GM19397 (cell line): Measurements from ENCODE around the gene ACTA1.
"Not testable (repeated sequence)": the region's sequence is repeated elsewhere in the genome, so short reads cannot be mapped to it uniquely, and the experiment has no call there.

Experiments used
- ATAC-seq: cut with Tn5 transposase; IDR thresholded peaks from one replicate; pipeline ENCODE4 v1.9.1; 2021; ENCODE audit warnings: mild to moderate bottlenecking, moderate library complexity; ENCODE audit not compliant: unreplicated experiment

ACTA1 gene

DNA sequence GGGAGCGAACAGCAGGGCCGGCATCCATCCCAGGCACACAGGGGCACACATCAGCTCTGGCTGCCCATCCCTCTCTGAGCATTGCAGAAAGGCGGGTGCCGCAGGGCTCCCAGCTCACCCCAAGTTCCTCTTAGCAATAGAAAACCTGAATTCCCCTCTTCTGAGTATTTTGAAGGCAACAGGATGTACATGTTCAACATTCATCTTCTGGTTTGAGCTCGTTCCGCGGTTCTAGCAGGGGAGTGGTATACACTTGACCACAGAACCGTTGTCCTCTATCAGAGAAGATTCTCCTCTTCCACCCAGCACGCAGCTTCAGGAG is 23.6 kb downstream of the ACTA1 start:
- ATAC-seq, result no peak

DNA sequence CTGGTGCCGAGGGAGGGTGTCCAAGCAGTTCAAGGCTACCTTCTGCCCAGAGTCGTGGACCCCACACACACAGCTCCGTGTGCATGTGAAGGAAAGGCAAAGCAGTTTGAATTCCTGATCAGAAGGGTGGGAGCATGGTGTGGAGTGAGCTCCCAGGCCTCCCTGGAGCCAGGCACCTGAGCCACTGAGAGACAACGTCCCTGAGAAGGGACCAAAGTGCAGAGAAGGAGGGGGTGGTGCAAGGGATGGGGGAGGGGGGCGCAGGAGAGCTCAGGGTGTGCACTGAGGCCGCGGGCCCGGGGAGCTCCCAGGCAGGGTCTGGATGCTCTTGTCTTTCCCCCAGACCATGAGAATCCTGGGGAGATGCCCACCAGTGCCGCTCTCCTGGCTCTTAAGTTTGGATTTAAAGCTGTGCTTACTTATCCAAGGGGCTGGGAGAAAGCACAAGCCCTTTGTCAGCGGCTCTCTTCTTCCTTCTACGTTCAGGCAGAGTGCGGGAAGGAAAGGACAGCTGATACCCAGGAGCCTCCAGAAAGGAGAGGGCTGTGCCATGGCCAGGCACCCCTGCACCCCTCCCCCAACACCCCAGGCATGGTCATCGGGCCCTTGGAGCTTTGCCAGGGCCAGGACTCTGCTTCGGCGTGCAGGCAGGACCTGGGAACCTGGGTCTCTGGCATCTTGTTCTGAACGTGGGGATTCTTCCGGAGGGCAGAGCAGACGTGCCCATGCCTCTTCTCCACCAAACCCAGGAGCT is 24.1 kb downstream of the ACTA1 start:
- no peak for ATAC-seq

DNA sequence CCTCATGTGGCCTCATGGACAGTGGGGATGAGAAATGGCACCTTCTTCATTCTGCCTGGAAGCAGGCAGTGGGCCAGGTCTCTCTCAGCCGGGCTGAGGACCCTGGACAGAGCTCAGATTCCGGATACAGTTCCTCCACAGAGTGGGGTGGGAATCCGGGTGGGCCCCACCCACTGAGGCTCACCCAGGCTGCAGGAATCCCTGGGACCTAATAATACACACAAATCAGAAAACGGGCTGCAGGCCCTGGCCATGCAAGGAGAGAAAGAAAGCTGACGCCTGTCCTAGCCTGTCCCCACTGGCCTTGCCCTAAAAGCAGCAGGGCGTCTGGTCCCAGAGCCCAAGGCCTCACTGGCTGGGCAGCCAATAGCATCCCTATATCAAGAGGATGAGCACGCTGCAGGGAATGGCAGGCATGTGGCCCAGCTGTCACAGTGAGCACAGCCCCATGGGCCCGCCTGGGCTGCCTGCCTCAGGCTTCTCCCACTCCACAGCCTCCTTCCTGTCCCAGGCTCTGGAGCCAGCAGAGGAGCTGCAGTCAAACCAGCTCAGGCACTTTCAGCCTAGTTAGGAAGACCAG is 25.3 kb downstream of the ACTA1 start:
- ATAC-seq, result no peak

DNA sequence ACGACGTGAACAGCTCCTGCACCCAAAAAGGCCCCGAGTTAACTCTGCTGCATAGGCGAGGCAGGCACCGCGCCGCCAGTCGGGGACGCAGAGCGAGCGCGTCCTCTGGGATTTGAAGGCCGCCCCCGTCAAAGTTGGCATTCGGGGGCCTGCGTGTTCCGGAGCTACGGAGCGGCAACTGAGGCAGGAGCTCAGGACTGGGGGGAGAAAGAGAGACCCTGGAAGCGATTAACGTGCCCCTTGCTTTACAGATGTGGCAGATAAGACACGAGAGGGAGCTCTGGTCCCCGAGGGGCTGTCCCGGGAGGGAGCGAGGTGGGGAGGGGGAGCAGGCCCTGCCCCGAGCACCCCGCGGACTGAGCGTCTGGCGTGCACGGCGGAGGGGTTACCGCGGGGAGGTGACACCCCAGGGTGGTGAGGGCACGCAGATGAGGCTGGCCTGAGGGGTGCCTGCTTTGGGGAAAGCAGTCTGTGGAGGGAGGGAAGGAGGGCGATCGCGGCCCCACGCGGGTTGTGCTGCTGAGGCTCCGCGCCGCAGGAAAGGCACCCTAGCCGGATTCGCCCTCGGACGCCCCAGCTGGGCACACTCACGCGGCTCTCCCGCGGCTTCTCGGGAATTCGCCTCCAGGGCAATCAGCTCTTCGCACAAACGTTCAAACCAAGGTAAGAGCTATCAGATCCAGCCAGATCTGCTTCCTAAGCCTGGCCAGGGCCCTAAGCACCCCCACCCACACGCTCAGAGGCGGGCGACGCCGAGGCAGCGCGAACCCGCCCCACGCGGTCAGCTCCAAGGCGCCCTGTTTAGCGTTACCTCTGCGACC is 26.5 kb downstream of the ACTA1 start:
- no peak for ATAC-seq

DNA sequence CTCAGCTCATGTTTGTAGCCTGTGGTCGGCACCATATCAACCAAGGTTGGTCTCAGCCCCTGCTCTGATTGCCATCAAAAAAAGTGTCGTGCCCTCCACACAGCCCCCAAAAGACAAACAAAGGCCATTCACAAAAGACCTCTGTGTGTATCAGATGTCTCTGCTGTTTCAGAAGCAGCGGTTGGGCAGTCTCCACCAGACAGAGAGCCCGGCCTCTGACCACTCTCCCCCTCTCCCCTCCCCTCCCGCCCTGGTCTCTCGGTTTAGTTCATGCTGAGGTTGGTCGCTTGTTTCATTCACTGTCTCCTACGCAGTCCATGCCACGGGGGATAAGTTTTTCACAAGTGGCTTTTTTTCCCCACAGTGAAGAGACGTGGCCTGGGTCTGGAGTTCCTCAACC is 27.1 kb downstream of the ACTA1 start:
- ATAC-seq, result no peak

DNA sequence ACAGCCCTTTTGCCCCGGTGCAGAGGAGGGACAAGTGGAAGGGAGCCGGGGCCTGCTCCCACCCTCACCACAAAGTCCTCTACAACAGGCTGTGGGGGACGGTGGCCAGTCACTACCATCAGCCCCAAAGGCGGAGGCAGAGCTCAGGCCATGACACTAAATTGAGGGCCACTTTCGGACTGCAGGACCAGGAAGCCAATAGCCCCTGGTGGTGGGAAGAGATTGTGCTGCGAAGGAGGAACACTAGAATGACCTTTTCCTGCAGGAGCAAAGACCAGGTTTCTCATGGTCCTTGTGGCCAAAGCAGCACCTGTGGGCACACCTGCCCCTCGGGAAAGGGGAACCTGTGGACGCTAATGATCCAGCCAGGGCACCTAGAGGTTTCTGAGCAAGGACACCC is 30.3 kb downstream of the ACTA1 start:
- no peak for ATAC-seq

DNA sequence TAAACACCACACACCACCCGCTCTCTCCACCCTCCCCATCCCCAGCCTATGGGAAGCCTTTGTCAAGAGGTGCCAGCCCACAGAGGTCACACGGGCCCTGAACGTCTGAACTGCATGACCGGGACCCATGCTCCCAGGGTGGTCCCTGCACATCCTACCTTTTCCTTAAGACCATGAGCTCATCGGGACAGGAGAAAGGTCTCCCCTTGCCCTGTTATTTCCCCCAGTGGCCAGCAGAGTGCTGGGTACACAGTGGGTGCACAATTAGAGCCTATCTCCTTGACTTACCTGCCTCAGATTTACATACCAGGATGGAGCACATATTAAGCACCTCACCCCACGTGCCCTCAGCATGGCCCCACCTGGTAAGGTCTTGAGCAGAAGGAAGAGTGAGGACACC is 30.9 kb downstream of the ACTA1 start:
- no peak for ATAC-seq

DNA sequence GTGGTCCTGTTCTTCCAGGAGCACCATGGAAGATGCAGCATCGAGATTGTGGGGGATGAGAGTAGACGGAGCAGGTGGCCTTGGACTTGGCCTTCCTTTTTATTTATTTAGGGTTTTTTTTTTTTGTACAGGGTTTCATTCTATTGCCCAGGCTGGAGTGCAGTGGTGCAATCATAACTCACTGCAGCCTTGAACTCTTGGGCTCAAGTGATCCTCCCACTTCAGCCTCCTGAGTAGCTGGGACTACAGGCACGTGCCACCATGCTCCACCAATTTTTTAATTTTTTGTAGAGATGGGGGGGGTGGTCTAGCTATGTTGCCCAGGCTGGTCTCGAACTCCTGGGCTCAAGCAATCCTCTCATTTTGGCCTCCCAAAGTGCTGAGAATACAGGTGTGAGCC is 31.6 kb downstream of the ACTA1 start:
- ATAC-seq, result not testable (repeated sequence)

DNA sequence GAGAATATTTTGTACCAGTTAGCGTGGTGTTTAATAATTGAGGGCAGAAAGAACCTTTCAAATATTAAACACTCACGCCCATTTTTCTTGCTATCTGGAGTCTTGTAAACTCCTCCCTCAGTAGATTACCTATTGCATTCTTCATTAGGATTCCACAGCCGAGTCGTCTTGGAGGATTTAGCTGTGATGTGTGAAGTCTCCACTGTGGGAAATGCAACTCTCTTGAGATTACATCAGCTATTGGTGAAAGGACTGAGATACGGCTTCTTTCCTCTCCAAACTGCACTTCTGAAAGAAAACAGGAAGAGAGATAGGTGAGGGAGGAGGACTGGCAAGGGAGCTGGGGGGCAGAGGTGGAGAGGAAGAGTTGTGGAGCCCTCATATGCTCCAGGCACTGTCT is 36.1 kb downstream of the ACTA1 start:
- ATAC-seq, result no peak

DNA sequence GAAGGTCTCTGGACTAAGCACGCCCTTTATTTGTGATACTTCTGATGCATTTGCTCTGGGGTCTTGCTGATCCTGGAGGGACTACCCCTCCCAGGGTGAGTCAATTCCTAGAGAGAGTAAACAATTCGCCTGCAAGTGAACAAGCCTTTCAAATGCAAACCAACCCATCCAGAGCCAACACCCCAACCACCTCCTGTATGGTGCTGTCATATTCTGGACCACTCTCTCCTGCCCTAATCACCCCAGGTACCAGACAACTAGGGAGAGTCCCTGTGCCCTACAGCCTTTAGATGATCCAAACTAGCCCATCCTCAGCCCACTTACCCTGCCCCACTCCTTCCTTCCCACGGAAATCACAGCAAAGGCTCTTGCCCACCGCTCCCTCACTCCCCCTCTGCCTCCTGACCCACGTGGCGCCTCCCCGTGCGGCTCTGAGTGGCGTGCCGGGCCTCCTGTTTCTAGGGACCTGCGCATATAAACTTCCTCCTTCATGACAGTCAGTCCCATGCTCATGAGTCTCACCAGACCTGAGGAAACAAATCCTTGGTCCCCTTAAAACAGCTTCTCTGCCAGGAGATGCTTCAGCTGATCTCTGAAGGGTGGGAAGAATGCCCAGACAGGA is 37.2 kb downstream of the ACTA1 start:
- ATAC-seq, result no peak

DNA sequence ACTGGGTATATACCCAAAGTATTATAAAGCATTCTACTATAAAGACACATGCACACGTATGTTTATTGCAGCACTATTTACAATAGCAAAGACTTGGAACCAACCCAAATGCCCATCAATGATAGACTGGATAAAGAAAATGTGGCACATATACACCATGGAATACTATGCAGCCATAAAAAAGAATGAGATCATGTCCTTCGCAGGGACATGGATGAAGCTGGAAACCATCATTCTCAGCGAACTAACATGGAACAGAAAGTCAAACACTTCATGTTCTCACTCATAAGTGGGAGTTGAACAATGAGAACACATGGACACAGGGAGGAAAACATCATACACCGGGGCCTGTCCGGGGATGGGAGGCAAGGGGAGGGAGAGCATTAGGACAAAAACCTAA is 39.4 kb downstream of the ACTA1 start:
- ATAC-seq, result not testable (repeated sequence)

DNA sequence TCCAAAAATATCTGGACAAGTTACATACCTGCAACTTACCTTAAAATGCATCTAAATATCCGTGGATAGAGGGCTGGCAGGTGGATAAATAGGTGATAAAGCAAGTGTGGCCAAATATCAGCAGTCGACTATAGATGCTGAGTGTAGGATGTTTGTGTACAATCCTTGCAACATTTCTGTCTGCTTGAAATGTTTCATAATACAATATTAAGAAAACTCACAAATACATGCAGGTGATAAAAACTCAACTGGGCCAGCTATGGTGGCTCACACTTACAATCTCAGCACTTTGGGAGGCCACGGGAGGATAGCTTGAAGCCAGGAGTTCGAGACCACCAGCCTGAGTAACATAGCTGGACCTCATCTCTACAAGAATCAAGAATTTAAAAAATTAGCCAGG is 41.0 kb downstream of the ACTA1 start:
- ATAC-seq, result no peak

DNA sequence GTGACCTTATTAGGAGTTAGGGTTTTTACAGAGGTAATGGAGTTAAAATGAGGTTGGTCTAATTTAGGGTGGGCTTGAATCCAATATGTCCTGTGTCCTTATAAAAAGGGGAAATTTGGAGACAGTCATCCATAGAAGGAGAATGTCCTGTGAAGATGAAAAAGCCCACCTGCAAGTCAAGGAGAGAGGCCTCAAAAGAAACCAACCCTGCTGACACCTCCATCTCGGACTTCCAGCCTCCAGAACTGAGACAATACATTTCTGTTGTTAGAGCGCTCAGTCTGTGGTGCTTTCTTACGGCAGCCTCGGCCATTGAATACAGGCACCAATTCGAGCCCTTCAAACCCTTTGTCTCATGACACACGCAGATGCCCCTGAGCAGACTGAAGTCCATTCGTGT is 43.8 kb downstream of the ACTA1 start:
- ATAC-seq, result no peak

DNA sequence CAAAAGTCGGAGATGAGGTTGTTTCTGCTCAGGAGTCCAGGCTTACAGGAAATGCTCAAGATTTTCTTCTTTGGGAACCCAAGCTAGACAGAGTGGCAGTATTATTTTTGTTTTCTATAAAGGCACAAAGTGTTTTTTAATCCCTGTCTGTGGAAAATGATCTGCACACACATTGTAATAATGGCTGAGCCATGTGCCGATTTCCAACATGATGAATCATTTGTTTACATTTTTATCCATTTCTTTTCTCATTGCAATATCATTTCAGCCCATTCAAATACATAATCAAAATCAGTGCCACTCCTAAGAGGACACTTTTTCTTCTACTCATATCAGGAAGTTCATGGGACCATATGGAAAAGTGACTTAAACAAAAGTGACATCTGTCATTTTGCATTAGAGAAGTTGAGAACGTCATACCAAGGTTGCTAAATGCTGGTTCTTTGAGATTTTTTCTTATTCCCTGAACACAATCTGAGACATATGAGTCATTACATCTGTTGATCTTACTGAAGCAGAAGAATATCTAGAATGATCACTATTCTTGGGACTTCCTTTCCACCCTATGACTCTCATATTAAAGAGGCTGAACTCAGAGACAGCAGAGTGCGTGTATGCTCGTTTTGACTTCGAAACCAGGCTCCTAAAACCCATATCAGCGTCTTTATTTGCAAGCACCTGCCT is 44.9 kb downstream of the ACTA1 start:
- no peak for ATAC-seq

DNA sequence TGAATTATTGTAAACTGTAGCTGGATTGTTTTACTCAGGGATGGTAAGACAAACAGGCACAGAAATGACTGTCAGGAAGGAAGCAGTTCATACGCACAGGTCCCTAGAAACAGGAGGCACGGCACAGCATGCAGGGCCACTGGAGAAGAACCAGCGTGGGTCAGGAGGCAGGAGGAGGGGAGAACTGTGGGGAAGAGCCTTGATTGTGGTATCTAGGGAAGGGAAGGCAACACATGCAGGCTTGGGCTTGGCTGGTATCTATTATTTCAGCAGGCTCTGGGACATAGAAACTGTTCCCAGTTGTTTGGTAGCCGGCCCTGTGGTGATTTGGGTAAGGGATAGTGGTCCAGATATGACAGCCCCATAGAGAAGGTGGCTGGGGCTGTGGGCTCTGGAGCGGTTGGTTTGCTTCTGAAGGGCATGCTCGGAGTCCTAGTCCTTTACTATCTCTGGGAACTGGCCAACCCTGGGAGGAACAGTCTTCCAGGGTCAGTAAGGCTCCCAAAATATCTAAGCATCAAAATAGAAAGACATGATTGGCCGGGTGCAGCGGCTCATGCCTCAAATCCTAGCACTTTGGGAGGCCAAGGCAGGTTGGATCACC is 47.9 kb downstream of the ACTA1 start:
- no peak for ATAC-seq

DNA sequence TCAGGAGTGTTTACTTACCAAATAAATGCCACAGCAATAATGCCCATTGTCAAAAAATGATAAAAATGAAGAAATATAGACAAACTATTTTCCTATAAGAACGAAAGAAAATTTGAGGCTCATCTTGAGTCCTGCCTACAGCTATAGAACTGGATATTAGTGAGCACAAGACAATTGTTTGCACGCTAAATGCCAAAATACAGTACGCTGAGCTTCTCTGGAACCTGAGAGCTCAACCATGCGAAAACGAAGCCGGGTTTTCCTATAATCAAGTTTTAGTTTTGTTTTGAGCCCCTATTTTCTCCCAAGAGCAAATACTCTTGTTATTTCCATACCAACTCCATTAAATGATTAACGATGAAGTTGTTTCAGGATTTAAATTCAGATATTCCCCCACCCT is 49.1 kb downstream of the ACTA1 start:
- no peak for ATAC-seq

DNA sequence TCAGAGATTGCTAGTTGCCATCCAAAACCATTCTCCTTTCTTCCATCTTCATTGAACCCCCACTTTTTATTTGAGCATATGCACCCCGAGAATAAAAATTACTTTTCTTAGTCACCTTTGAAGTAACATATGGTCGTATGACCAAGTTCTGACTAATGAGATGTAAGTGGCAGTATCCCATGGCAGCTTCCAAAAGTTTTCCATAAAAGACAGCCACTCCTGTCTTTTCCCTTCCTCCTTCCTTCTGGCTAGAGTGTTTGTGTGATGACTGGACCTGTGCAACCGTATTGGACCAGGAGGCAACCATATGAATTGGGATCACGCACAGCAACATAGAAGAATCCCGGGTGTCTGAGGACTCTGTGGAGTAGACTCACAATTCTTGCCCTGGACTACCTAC is 49.9 kb downstream of the ACTA1 start:
- no peak for ATAC-seq

DNA sequence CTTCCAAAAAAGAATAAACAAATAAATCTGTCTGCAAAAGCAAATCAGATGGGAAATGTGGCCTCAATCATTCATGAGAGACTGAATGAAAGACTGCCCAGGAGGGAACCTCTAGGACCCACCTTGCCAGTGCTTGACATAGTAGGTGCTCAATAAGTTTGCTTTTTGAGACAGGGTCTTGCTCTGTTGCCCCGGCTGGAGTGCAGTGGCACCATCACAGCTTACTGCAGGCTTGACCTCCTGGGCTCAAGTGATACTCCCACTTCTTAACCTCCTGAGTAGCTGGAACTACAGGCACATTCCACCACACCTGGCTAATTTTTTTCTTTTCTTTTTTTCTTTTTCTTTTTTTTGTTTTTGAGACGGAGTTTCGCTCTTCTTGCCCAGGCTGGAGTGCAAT is 50.7 kb downstream of the ACTA1 start:
- ATAC-seq, result no peak
